GM12878 (cell line): ENCODE results near the gene SPIRE1. TPM values are rescaled to one million over a fixed set of nuclear protein-coding genes. Genes with fewer than 3 reads are reported as not detected.

Experiments
- ATAC-seq: fragments of 200-7000 bp; cut with Tn5 transposase; 3 replicates; pipeline ENCODE4 v1.9.1; 2020; ENCODE audit warnings: mild to moderate bottlenecking, moderate library complexity
- BruUV-seq: library from RNA; stranded (reverse); fragments of 400-500 nt; replicated peaks from 2 replicates; lab custom pipeline; 2021; lab: Mats Ljungman, UMichigan
- CTCF ChIA-PET: fragments of 300-600 bp; sonication (Branson Sonifier 250); formaldehyde crosslinking; extraction: SDS; loops from one replicate; lab custom pipeline; 2021; ENCODE audit warnings: inconsistent platforms; lab: Yijun Ruan, JAX
- POLR2A ChIA-PET: fragments of 350-600 bp; formaldehyde crosslinking; extraction: SDS; loops from one replicate; lab custom pipeline; 2021; ENCODE audit warnings: inconsistent platforms; lab: Charles Lee
- RAD21 ChIA-PET: fragments of 300-600 bp; sonication (Branson Sonifier 250); formaldehyde crosslinking; loops from one replicate; lab custom pipeline; 2023; ENCODE audit warnings: antibody characterized with exemption; ENCODE audit not compliant: unreplicated experiment; lab: Charles Lee
- SMC1A ChIA-PET: fragments of 300-600 bp; sonication (Branson Sonifier 250); formaldehyde crosslinking; loops from one replicate; lab custom pipeline; 2023; ENCODE audit not compliant: unreplicated experiment, uncharacterized antibody; lab: Charles Lee
- DNase-seq: peaks from one replicate; pipeline ENCODE4 v3.0.0-alpha.2; 2011; ENCODE audit warnings: low read depth, low spot score
- FAIRE-seq: peaks from 3 replicates; lab custom pipeline; 2011; peaks lifted over from hg19 to GRCh38; lab: Jason Lieb, UNC
- H2AFZ ChIP-seq: 2 replicates; pipeline ENCODE4 v1.6.0; 2011; ENCODE audit warnings: low read depth, low read length, control low read depth; ENCODE audit not compliant: control insufficient read depth
- H3K27ac ChIP-seq: 2 replicates; pipeline ENCODE4 v1.5.1; 2011; ENCODE audit warnings: control low read depth; ENCODE audit not compliant: control insufficient read depth, insufficient read depth
- H3K27me3 ChIP-seq, 2 experiments: replicated peaks in 1 of 2; 2 replicates each; pipeline versions ENCODE4 v1.6.0 to v1.6.1; 2011; ENCODE audit warnings: low read length in 1 of 2; ENCODE audit not compliant: control insufficient read depth in 2 of 2, insufficient read depth in 2 of 2
- H3K36me3 ChIP-seq, 2 experiments: 2 replicates each; pipeline ENCODE4 v1.5.1; 2011; ENCODE audit warnings: low read length in 1 of 2; ENCODE audit not compliant: control insufficient read depth in 2 of 2, insufficient read depth in 2 of 2
- H3K4me1 ChIP-seq: 2 replicates; pipeline ENCODE4 v1.6.1; 2011; ENCODE audit warnings: mild to moderate bottlenecking, low read length, moderate library complexity, mixed read lengths; ENCODE audit not compliant: control insufficient read depth, insufficient read depth
- H3K4me2 ChIP-seq: 2 replicates; pipeline ENCODE4 v1.6.0; 2011; ENCODE audit warnings: control low read depth; ENCODE audit not compliant: control insufficient read depth, insufficient read depth
- H3K4me3 ChIP-seq: fragments of 200-600 bp; sonication (generic); 2 replicates; pipeline ENCODE4 v1.5.1; 2016
- H3K79me2 ChIP-seq: 2 replicates; pipeline ENCODE4 v1.6.0; 2011; ENCODE audit warnings: low read length; ENCODE audit not compliant: control insufficient read depth, insufficient read depth
- H3K9ac ChIP-seq: 2 replicates; pipeline ENCODE4 v1.8.0; 2011; ENCODE audit warnings: low read length, control low read depth, mixed read lengths; ENCODE audit not compliant: control insufficient read depth, insufficient read depth
- H3K9me3 ChIP-seq: replicated peaks from 3 replicates; pipeline ENCODE4 v1.5.1; 2011; ENCODE audit warnings: mild to moderate bottlenecking, low read length; ENCODE audit not compliant: control insufficient read depth, insufficient read depth
- H4K20me1 ChIP-seq: 2 replicates; pipeline ENCODE4 v1.6.0; 2011; ENCODE audit not compliant: control insufficient read depth, insufficient read depth
- WGBS: methylation state at CpG from one replicate; pipeline ENCODE4 v1.1.6; 2016; ENCODE audit warnings: low lambda C conversion rate; ENCODE audit not compliant: insufficient replicate concordance, insufficient coverage; ENCODE audit errors: missing lambda C conversion rate; 5-methylcytosine and 5-hydroxymethylcytosine counted together
- in situ Hi-C: fragments of 300-500 bp; cut with MboI; formaldehyde crosslinking; loops from 9 replicates; pipeline ENCODE4 v1.14.3; 2018; ENCODE audit warnings: mixed read lengths
- intact Hi-C: fragments of 100-400 bp; cut with micrococcal nuclease; formaldehyde crosslinking; loops from one replicate; pipeline ENCODE4 v1.14.2; 2022; ENCODE audit not compliant: unreplicated experiment
- polyA plus RNA-seq, 11 experiments: library from polyadenylated mRNA; depleted of rRNA in 4 of 11; unstranded in 6 of 11; stranded (reverse) in 5 of 11; fragments of >200 nt; fragmentation: Nextera tagmentation in 4 of 11; fragmentation: Illumina TruSeq in 1 of 11; extraction: Ambion mirVana in 4 of 11; extraction: Trizol in 1 of 11; gene quantifications; 1 replicate in 1 of 11; 2 replicates in 10 of 11; pipeline versions ENCODE4 v1.2.1 to v1.2.3, GENCODE V29; 2011 to 2016; ENCODE audit warnings: inconsistent platforms in 2 of 11, missing spikeins in 2 of 11, low read depth in 1 of 11
- total RNA-seq, 4 experiments: library from RNA; depleted of rRNA in 3 of 4; stranded (reverse); fragments of >200 nt in 3 of 4; fragmentation: Illumina TruSeq in 1 of 4; extraction: Trizol in 1 of 4; gene quantifications; 2 replicates each; pipeline versions ENCODE4 v1.2.1 to v1.2.3, GENCODE V29; 2013 to 2021
- TF ChIP-seq, protein P1 (sequence below): IDR thresholded peaks from 2 replicates; pipeline ENCODE4 v1.6.1; 2012; ENCODE audit warnings: improper control_type of control experiment, low read depth, low read length; ENCODE audit not compliant: insufficient replicate concordance
- TF ChIP-seq, protein P2 (sequence below): fragments of 150-350 bp; IDR thresholded peaks from 2 replicates; pipeline ENCODE4 v1.6.1; 2016; ENCODE audit warnings: low read depth, low read length

SPIRE1 gene
- total and polyA plus RNA-seq, 10 of the 15 experiments (the other 5 are each of a cell fraction or from before 2014, with no cell fraction given): 0.18 to 9.2 (median 4.3) TPM

- TF ChIP-seq, protein P1, sequence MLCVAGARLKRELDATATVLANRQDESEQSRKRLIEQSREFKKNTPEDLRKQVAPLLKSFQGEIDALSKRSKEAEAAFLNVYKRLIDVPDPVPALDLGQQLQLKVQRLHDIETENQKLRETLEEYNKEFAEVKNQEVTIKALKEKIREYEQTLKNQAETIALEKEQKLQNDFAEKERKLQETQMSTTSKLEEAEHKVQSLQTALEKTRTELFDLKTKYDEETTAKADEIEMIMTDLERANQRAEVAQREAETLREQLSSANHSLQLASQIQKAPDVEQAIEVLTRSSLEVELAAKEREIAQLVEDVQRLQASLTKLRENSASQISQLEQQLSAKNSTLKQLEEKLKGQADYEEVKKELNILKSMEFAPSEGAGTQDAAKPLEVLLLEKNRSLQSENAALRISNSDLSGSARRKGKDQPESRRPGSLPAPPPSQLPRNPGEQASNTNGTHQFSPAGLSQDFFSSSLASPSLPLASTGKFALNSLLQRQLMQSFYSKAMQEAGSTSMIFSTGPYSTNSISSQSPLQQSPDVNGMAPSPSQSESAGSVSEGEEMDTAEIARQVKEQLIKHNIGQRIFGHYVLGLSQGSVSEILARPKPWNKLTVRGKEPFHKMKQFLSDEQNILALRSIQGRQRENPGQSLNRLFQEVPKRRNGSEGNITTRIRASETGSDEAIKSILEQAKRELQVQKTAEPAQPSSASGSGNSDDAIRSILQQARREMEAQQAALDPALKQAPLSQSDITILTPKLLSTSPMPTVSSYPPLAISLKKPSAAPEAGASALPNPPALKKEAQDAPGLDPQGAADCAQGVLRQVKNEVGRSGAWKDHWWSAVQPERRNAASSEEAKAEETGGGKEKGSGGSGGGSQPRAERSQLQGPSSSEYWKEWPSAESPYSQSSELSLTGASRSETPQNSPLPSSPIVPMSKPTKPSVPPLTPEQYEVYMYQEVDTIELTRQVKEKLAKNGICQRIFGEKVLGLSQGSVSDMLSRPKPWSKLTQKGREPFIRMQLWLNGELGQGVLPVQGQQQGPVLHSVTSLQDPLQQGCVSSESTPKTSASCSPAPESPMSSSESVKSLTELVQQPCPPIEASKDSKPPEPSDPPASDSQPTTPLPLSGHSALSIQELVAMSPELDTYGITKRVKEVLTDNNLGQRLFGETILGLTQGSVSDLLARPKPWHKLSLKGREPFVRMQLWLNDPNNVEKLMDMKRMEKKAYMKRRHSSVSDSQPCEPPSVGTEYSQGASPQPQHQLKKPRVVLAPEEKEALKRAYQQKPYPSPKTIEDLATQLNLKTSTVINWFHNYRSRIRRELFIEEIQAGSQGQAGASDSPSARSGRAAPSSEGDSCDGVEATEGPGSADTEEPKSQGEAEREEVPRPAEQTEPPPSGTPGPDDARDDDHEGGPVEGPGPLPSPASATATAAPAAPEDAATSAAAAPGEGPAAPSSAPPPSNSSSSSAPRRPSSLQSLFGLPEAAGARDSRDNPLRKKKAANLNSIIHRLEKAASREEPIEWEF: no peak
Observed at GRCh38 chr18:12640881-12641200, 17.1 kb downstream of the SPIRE1 start (continued).

DNA sequence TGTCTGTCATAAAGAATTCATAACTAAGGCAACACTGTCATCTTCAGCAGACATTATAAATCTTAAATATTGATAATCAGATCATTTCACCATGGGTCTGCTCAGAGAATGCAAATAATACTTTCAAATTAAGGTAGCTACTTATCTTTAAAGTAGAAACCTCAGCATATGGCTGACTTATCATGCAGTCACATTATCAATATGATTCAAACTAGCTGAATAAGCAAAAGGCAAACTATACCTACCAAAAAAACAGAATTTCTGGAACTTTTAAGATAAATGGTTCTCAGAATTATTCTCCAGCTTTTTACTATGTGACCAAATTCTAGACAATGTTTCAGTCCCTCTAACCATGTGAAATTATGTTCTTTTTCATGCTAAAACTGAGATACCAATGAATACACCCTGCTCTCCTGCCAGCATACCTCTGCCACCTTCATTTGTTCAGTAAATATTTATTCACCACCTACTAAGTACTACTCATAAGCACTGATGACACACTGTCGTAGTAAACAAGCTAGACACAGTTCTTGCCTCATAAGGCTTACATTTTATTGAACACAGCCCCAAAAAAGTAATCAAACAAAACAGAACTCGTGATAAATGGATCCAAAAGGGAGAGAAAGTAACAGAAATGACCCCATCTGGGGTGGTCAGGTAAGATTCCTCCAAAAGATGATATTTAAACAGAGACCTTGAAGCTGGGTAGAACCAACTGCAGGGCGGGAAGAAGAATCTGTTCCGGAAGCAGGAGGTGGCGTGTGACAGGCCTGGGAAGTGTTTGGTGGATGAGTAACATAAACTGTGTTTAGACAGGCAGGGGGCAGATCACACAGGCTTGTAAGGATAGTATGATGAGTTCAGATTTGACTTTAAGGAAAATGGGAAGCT is 17.7 kb downstream of the SPIRE1 start:
- WGBS: 54% methylated on average over 5 of the region's 5 CpGs
- Histone ChIP-seq H3K9ac (no peak overlapping the region), H3K4me3 (no peak overlapping the region), H4K20me1 (no peaks in the 10 kb centered on the region), H3K27ac (no peak overlapping the region), H3K79me2 (no peaks in the 10 kb centered on the region), H3K36me3 (no peaks in the 10 kb centered on the region), H3K4me1 (no peaks in the 10 kb centered on the region), H2AFZ (no peak overlapping the region), H3K4me2 (no peak overlapping the region), H3K9me3 (no peaks in the 10 kb centered on the region), H3K27me3 (no peaks in the 10 kb centered on the region)
- RAD21 ChIA-PET: no interaction called here
- intact Hi-C loops (no loop called here), in situ Hi-C loops (no loop called here)
- FAIRE-seq: no peak
- CTCF ChIA-PET: interaction anchor here (1.3 kb wide), 1 partner anchor 19 kb away, joined by 3 read pairs; no protein-coding TSS in a partner anchor
- no TSS peak for BruUV-seq
- DNase-seq: no peak
- no peak for ATAC-seq
- TF ChIP-seq, protein P2, sequence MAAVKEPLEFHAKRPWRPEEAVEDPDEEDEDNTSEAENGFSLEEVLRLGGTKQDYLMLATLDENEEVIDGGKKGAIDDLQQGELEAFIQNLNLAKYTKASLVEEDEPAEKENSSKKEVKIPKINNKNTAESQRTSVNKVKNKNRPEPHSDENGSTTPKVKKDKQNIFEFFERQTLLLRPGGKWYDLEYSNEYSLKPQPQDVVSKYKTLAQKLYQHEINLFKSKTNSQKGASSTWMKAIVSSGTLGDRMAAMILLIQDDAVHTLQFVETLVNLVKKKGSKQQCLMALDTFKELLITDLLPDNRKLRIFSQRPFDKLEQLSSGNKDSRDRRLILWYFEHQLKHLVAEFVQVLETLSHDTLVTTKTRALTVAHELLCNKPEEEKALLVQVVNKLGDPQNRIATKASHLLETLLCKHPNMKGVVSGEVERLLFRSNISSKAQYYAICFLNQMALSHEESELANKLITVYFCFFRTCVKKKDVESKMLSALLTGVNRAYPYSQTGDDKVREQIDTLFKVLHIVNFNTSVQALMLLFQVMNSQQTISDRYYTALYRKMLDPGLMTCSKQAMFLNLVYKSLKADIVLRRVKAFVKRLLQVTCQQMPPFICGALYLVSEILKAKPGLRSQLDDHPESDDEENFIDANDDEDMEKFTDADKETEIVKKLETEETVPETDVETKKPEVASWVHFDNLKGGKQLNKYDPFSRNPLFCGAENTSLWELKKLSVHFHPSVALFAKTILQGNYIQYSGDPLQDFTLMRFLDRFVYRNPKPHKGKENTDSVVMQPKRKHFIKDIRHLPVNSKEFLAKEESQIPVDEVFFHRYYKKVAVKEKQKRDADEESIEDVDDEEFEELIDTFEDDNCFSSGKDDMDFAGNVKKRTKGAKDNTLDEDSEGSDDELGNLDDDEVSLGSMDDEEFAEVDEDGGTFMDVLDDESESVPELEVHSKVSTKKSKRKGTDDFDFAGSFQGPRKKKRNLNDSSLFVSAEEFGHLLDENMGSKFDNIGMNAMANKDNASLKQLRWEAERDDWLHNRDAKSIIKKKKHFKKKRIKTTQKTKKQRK: no peak
- POLR2A ChIA-PET: no interaction called here
- SMC1A ChIA-PET: interaction anchor here (1.3 to 1.4 kb wide), 2 partner anchors 9 to 247 kb away, joined by 3 to 5 read pairs; no protein-coding TSS in a partner anchor
